Heart left ventricle (tissue), 13 donors: ENCODE results near the gene CREBBP.

Source experiments
- CTCF ChIP-seq, 12 donors: fragments of 200-600 bp; sonication (generic) in 4 of 12; IDR thresholded peaks; one replicate each; pipeline versions ENCODE4 v1.5.0 to v1.8.0; 2018 to 2022; ENCODE audit warnings: antibody characterized with exemption in 12 of 12, mild to moderate bottlenecking in 5 of 12
- POLR2A ChIP-seq, 2 donors: fragments of 450-650 bp; IDR thresholded peaks; one replicate each; pipeline ENCODE4 v1.6.1; 2017; ENCODE audit warnings: antibody characterized with exemption in 2 of 2, mild to moderate bottlenecking in 2 of 2, moderate library complexity in 2 of 2
- donor health status: ischemic (EF 13 %, LVEDD 7.1; RV severe dilation, severe dysfunction).
- donor health status: DM: no; HTN: yes; CAD: no.
- donor health status: DM: no; HTN: no; CAD: no.
- donor health status: ischemic (EF 25% LVEDD 6.9; RV normal size, moderate dysfunction).
- donor health status: ischemic (EF 25% LVEDD 5.7; RV mildly dilated, moderate dysfunction).
- donor health status: ischemic (EF 35%, LVEDD 5.7; RV mildly dilated, moderate dysfunction).
- donor health status: nonischemic (EF 11% LVEDD 7.7; RV severe dilation, severe dysfunction).
- donor health status: DM: yes; HTN: yes; CAD: no.
- donor health status: PGD.
- donor health status: ischemic (EF 29% LVEDD 5.4; RV normal size, mild dysfunction).
- donor health status: nonischemic (EF 23%, LVEDD 6.1; RV moderate dilation, normal function).

DNA sequence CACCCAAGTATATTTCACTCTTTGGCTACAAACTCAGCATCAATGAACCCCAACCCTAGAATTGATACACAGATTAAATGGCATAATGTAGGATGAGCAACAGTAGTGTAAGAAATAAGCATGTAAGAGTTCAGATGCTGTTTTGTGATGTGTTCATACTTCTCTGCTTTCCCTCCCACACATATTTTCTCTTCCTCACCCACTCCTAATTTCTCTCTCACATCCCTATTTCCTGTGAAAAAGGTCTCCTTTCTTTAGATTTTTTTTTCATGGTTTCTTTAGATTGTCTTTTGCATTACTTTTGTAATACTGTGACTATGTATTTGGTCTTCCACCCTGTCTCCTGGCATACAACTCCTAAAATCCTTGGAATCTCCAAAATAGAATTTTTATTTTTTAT, 21.7 kb downstream of the CREBBP start:
- TF ChIP-seq CTCF (IDR thresholded peaks at IDR 0.05) (no peak), POLR2A (IDR thresholded peaks at IDR 0.05) (no peak)
